ENCODE data around the gene PDE11A.

The PDE11A gene

DNA sequence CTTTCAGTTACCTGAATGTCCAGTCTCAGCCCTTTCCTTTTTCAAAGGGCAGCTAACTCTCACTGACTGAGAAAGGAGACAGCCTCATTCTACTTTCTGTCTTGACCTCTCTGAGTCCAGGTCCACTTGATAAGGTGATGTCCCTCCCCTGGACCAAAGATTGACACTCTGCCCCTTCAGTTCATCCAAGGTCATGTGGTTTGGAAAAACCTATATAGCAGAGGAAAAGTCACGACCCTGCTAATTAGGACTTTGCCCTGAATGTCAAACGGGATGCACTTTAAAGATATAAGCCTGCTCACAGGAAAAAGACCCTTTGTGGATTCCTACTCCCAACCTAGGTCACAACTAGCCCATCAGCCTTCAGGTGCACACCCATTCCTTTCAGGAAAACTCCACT lies 471.7 kb downstream of the PDE11A start:
- TF ChIP-seq, protein P1, sequence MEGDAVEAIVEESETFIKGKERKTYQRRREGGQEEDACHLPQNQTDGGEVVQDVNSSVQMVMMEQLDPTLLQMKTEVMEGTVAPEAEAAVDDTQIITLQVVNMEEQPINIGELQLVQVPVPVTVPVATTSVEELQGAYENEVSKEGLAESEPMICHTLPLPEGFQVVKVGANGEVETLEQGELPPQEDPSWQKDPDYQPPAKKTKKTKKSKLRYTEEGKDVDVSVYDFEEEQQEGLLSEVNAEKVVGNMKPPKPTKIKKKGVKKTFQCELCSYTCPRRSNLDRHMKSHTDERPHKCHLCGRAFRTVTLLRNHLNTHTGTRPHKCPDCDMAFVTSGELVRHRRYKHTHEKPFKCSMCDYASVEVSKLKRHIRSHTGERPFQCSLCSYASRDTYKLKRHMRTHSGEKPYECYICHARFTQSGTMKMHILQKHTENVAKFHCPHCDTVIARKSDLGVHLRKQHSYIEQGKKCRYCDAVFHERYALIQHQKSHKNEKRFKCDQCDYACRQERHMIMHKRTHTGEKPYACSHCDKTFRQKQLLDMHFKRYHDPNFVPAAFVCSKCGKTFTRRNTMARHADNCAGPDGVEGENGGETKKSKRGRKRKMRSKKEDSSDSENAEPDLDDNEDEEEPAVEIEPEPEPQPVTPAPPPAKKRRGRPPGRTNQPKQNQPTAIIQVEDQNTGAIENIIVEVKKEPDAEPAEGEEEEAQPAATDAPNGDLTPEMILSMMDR (IDR thresholded peaks at IDR 0.05) = no peak
- Histone ChIP-seq H3K4me2 (ENCODE audit: low read length) (no peak overlapping the region), H3K9me3 (ENCODE audit: control insufficient read depth, low read length) (no peaks in the 10 kb centered on the region), H3K4me3 (ENCODE audit: low read depth, low read length) (no peak overlapping the region), H3K27me3 (ENCODE audit: control insufficient read depth, insufficient read depth, low read length) (no peaks in the 10 kb centered on the region), H3K4me1 (no peaks in the 10 kb centered on the region), H3K36me3 (ENCODE audit: control insufficient read depth, insufficient read depth, low read length) (no peaks in the 10 kb centered on the region), H3K27ac (no peak overlapping the region), H2AFZ (no peak overlapping the region), H3K79me2 (no peaks in the 10 kb centered on the region), H3K9ac (no peak overlapping the region)

DNA sequence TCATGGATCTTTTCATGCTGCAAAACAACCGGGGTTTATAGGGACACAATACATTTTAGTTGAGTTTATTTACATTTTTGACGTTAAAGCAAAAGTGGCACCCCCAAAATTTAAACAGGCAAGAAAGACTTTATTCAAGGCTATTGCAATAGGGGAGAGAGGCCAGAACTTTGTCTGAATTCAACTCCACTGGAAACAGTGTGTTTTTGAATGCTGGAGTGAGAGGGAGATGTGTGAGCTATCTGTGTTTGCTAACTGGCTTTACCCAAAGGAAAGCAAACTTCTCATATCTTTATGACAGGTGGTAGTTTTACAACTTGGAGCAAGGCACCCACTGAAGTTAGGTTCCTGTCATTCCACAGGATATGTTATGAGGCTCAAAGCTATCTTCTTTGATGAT lies 472.6 kb downstream of the PDE11A start:
- H3K4me3 ChIP-seq (ENCODE audit: low read depth, low read length) = no peak overlapping the region
- no peak overlapping the region for H3K27ac ChIP-seq
- no peaks in the 10 kb centered on the region for H3K36me3 ChIP-seq (ENCODE audit: control insufficient read depth, insufficient read depth, low read length)
- H3K27me3 ChIP-seq (ENCODE audit: control insufficient read depth, insufficient read depth, low read length) = no peaks in the 10 kb centered on the region
- H3K9me3 ChIP-seq (ENCODE audit: control insufficient read depth, low read length) = no peaks in the 10 kb centered on the region
- no peak overlapping the region for H3K4me2 ChIP-seq (ENCODE audit: low read length)
- no peaks in the 10 kb centered on the region for H3K4me1 ChIP-seq
- no peak overlapping the region for H2AFZ ChIP-seq
- no peak overlapping the region for H3K9ac ChIP-seq
- no peaks in the 10 kb centered on the region for H3K79me2 ChIP-seq
- TF ChIP-seq, protein P1 (IDR thresholded peaks at IDR 0.05) = no peak

DNA sequence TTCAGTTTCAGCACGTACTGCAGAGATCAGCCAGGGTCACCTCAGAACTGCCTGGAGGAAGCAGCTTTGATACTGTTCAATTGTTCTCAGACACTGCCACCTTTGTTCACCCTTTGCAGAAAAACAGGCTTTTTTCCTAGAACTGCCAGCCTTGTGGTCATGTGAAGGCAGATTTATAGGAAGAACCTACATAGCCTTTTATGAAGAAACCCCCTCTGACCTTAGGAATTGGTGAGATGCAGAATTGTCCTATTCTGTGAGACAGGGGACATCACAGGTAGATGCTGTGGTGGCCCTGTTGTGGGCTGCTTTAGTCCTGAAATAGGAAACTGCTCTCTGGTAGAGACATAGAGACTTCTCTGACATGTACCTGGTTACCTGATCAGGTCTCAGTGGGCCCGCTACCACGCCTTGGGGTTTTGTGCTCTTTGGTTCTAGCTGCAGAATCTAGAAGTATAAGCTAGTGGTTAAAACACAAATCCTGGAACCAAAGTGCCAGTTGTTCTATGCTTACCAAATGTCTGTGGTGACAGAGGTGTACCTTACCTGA lies 473.4 kb downstream of the PDE11A start:
- Histone ChIP-seq H3K79me2 (no peaks in the 10 kb centered on the region), H3K9me3 (ENCODE audit: control insufficient read depth, low read length) (no peaks in the 10 kb centered on the region), H3K27me3 (ENCODE audit: control insufficient read depth, insufficient read depth, low read length) (no peaks in the 10 kb centered on the region), H3K9ac (no peak overlapping the region), H3K4me3 (ENCODE audit: low read depth, low read length) (no peak overlapping the region), H3K27ac (no peak overlapping the region), H3K4me2 (ENCODE audit: low read length) (no peak overlapping the region), H3K36me3 (ENCODE audit: control insufficient read depth, insufficient read depth, low read length) (no peaks in the 10 kb centered on the region), H2AFZ (no peak overlapping the region), H3K4me1 (no peaks in the 10 kb centered on the region)
- TF ChIP-seq, protein P1 (IDR thresholded peaks at IDR 0.05) = no peak

DNA sequence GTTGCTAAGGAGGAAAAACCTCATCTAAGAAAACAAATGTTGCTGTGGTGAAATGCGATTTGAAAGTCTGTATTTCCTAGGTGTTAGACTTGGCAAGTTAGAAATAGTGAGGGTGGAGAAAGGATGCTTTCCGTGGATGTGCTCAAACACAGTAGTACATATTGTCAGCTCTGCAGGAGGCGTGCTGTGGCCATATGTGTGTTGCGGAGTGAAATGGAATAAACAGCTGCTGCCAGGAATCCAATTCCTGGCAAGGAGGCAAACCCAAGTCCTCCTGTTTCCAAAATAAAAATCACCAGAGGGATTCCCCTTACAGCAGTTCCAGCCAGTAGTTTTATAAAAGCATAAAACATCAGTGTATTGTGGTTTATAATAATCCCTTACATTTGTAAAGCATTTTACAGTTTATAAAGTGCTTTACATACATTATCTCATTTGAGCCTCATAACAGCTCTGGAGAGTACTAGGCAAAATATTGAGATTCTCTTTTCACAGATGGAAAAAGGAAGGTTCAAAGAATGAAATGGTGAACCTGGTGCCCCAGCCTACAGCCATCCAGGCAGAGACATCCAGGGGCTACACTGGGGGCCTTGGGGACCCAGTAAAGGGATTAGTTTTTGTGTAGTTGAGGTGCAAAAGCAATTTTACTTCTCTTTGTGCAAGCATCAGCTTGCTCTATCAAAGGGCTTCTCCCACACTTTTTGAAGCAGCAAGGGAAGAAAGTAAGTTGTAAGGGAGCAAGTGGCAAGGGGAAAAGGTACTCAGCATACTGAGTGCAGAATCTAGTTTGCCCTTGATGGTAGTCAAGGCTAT lies 474.0 kb downstream of the PDE11A start:
- no peak overlapping the region for H2AFZ ChIP-seq
- no peaks in the 10 kb centered on the region for H3K27me3 ChIP-seq (ENCODE audit: control insufficient read depth, insufficient read depth, low read length)
- H3K27ac ChIP-seq = no peak overlapping the region
- H3K4me2 ChIP-seq (ENCODE audit: low read length) = no peak overlapping the region
- no peak overlapping the region for H3K9ac ChIP-seq
- no peaks in the 10 kb centered on the region for H3K79me2 ChIP-seq
- H3K9me3 ChIP-seq (ENCODE audit: control insufficient read depth, low read length) = no peaks in the 10 kb centered on the region
- H3K4me3 ChIP-seq (ENCODE audit: low read depth, low read length) = no peak overlapping the region
- no peaks in the 10 kb centered on the region for H3K36me3 ChIP-seq (ENCODE audit: control insufficient read depth, insufficient read depth, low read length)
- TF ChIP-seq, protein P1 (IDR thresholded peaks at IDR 0.05) = no peak
- no peaks in the 10 kb centered on the region for H3K4me1 ChIP-seq

DNA sequence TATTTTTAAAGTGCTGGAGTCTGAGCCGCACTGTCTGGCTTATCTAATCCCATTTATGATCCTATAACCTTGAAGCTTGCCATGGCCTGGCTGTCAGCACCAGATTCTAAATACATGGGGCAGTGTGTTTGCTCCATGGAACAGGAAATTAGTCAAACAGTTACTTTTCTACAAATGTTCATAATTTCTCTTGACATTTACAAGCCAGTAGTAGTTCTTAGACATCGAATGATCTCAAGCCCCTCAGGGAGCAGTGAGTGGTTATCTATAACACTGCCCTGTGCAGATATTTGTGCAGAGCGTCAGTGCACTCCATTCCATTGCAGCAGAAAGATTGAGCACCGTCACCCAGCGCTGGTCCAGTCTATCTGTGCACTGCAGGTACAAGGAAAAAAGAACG lies 474.8 kb downstream of the PDE11A start:
- H2AFZ ChIP-seq = no peak overlapping the region
- no peaks in the 10 kb centered on the region for H3K79me2 ChIP-seq
- H3K27me3 ChIP-seq (ENCODE audit: control insufficient read depth, insufficient read depth, low read length) = no peaks in the 10 kb centered on the region
- no peaks in the 10 kb centered on the region for H3K4me1 ChIP-seq
- no peaks in the 10 kb centered on the region for H3K36me3 ChIP-seq (ENCODE audit: control insufficient read depth, insufficient read depth, low read length)
- no peak overlapping the region for H3K9ac ChIP-seq
- TF ChIP-seq, protein P1 (IDR thresholded peaks at IDR 0.05) = no peak
- H3K4me3 ChIP-seq (ENCODE audit: low read depth, low read length) = no peak overlapping the region
- no peak overlapping the region for H3K4me2 ChIP-seq (ENCODE audit: low read length)
- no peak overlapping the region for H3K27ac ChIP-seq
- no peaks in the 10 kb centered on the region for H3K9me3 ChIP-seq (ENCODE audit: control insufficient read depth, low read length)

Data from parathyroid adenoma (tissue), 2 donors.